Fibroblast of the aortic adventitia (primary cell): ENCODE data around the gene WDR75. TPM values are rescaled to one million over a fixed set of nuclear protein-coding genes. Genes with fewer than 3 reads are reported as not detected.

Experiments used
- DNase-seq: peaks from one replicate; pipeline ENCODE4 v3.0.0-alpha.2; 2010; ENCODE audit warnings: low read depth
- H3K4me3 ChIP-seq: 2 replicates; pipeline ENCODE4 v1.5.1; 2011; ENCODE audit warnings: low read depth, mild to moderate bottlenecking, control low read depth, low read length, moderate library complexity
- total RNA-seq: library from RNA; depleted of rRNA; stranded (reverse); fragments of >200 nt; gene quantifications from 2 replicates; pipeline ENCODE4 v1.2.3, GENCODE V29; 2012; ENCODE audit warnings: low replicate concordance
- TF ChIP-seq, protein P1 (sequence below): IDR thresholded peaks from 2 replicates; pipeline ENCODE4 v1.5.1; 2011; ENCODE audit warnings: mild to moderate bottlenecking, low read length, control low read depth, inconsistent platforms; ENCODE audit not compliant: insufficient read depth

The WDR75 gene
- 28.7 and 55.7 TPM in 2 replicates for total RNA-seq

DNA sequence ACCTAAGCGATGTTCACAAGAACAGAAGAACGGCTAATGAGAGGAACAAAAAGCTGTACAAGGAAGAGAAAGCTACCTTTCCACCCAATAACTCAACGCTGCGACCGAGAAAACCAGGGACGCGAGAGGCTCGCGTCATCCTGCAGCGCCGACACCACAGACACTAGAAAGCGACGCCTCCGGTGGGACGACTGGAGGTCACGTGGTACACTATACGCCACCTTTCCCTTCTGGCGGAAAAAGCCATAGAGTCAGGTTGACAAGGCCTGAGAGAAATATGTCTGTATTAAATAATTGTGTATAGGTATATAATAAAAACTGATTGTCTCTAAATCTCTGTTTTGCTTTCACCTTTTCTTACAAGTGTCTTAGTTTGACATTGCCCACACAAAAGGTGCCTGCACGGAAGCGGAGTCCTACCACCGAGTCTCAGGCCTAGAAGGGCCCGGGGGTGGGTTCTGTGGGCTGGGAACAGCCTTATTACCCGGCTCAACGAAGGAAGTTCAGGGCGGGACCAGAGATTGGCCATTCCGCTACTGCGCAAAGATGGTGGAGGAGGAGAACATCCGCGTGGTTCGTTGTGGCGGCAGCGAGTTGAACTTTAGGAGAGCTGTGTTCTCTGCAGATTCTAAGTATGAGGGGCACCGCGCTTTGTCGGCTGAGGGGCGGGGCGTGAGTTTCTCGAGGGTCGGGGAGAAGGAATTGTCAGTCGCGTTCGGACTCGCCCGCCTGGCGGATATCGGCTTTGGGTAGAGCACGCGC, at the start of gene WDR75:
Gene WDR75, plus strand, starts transcription at position 528 of the 762 bp plus-strand sequence. Its CDS starts 19 bp downstream, at position 547.
- peak within 1 kb of the TSS; percentile 72 for H3K4me3 ChIP-seq
- DNase-seq = peak; percentile 96
- TF ChIP-seq, protein P1, sequence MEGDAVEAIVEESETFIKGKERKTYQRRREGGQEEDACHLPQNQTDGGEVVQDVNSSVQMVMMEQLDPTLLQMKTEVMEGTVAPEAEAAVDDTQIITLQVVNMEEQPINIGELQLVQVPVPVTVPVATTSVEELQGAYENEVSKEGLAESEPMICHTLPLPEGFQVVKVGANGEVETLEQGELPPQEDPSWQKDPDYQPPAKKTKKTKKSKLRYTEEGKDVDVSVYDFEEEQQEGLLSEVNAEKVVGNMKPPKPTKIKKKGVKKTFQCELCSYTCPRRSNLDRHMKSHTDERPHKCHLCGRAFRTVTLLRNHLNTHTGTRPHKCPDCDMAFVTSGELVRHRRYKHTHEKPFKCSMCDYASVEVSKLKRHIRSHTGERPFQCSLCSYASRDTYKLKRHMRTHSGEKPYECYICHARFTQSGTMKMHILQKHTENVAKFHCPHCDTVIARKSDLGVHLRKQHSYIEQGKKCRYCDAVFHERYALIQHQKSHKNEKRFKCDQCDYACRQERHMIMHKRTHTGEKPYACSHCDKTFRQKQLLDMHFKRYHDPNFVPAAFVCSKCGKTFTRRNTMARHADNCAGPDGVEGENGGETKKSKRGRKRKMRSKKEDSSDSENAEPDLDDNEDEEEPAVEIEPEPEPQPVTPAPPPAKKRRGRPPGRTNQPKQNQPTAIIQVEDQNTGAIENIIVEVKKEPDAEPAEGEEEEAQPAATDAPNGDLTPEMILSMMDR = no peak

GRCh38 chr2:189393440-189394111, 47.7 kb upstream of the WDR75 start:
- TF ChIP-seq, protein P1 = no peak
- no peak overlapping the region for H3K4me3 ChIP-seq
- peak; percentile 93 for DNase-seq

- DNase-seq = no peak
- no peak overlapping the region for H3K4me3 ChIP-seq
- TF ChIP-seq, protein P1 = no peak
These were observed 46.7 kb upstream of the WDR75 start for GRCh38 chr2:189394525-189394924.

- H3K4me3 ChIP-seq = no peak overlapping the region
- DNase-seq = peak; percentile 64
- TF ChIP-seq, protein P1 = no peak
These were observed 38.3 kb upstream of the WDR75 start for GRCh38 chr2:189402932-189403331.

- H3K4me3 ChIP-seq = no peak overlapping the region
- DNase-seq = peak; percentile 4
- TF ChIP-seq, protein P1 = no peak
These were observed 34.6 kb upstream of the WDR75 start for GRCh38 chr2:189406586-189407233.

- H3K4me3 ChIP-seq = peak overlapping the region; percentile 1
- DNase-seq = peak; percentile 81
These were observed 33.7 kb upstream of the WDR75 start for GRCh38 chr2:189407281-189408209.

More at GRCh38 chr2:189407281-189408209, 33.7 kb upstream of the WDR75 start:
- TF ChIP-seq, protein P1 = no peak
